ENCODE data around the gene GMCL2. TPM values are rescaled to one million over a fixed set of nuclear protein-coding genes. Genes with fewer than 3 reads are reported as not detected.
A peak's percentile ranks its signal among the peaks of the same experiment; 100 is the strongest.

The GMCL2 gene
- total and polyA plus RNA-seq, 12 donors = not detected

DNA sequence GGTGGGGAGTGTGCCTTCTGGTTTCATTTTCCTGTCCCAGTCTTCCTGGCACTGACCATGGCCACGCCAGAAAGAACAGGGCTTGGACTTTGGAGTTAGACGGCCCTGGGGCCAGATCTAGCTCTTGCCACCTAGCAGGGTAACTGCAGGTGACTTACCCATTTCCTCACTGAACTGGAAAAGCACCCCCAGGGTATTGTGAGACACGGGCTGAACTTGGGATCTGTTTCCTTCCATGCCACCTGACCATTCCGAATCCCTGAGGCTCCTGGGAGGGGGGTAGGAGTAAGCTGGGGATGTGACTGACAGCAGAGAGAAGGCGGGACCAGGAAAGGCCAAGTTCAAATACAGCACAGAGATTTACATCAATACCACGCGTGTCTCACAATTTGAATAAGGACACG lies 26.6 kb upstream of the GMCL2 start:
- peaks cover 0 to 83% of the 10 kb centered on the region in 2 donors for H3K36me3 ChIP-seq (replicated peaks in 1 of 2)
- H3K27me3 ChIP-seq = no peaks in the 10 kb centered on the region
- no peak overlapping the region for H3K4me3 ChIP-seq
- no peaks in the 10 kb centered on the region for H3K9me3 ChIP-seq (replicated peaks in 1 of 3)
- H3K27ac ChIP-seq = no peak overlapping the region
- WGBS, 4 donors = 79 to 83% (median 81%) methylated on average over 7 to 8 of the region's 8 CpGs
- peaks cover 6 to 8% of the 10 kb centered on the region in 2 donors for H3K4me1 ChIP-seq (replicated peaks in 1 of 2)
- intact Hi-C loops (cut with DNase I) = no loop called here
- DNase-seq = peak in 1 of 7 donors; percentile 21
- no peak for TF ChIP-seq POLR2A (IDR thresholded peaks at IDR 0.05)
- TF ChIP-seq, protein P1, sequence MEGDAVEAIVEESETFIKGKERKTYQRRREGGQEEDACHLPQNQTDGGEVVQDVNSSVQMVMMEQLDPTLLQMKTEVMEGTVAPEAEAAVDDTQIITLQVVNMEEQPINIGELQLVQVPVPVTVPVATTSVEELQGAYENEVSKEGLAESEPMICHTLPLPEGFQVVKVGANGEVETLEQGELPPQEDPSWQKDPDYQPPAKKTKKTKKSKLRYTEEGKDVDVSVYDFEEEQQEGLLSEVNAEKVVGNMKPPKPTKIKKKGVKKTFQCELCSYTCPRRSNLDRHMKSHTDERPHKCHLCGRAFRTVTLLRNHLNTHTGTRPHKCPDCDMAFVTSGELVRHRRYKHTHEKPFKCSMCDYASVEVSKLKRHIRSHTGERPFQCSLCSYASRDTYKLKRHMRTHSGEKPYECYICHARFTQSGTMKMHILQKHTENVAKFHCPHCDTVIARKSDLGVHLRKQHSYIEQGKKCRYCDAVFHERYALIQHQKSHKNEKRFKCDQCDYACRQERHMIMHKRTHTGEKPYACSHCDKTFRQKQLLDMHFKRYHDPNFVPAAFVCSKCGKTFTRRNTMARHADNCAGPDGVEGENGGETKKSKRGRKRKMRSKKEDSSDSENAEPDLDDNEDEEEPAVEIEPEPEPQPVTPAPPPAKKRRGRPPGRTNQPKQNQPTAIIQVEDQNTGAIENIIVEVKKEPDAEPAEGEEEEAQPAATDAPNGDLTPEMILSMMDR (IDR thresholded peaks at IDR 0.05) = no peak

DNA sequence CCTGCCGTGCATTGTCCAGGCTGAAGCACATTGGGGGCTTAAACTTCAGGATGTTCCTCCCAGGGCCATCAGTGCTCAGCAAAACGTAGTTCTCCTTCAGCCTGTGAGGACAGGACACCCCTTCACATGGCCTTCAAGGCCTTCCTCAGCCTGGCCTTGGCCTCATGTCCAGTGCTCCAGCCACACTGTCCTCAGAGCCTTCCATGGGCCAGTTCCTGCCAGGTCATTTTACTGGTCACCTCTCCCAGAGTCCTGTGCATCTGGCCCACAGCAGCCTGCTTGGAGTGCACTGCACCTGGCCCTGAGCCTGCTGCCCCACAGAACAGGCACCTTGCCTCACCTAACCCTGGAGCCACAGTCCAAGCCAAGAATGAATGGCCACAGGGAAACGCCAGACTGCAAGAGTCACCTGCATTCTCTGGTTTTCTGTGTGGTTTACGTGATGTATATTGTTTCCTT lies 25.9 kb upstream of the GMCL2 start:
- DNase-seq = peak in 2 of 7 donors; percentile 34 to 46
- no peak overlapping the region for H3K27ac ChIP-seq
- intact Hi-C loops (cut with DNase I) = no loop called here
- 42 to 75% (median 54%) methylated on average over 3 to 4 of the region's 4 CpGs for WGBS, 4 donors
- no peaks in the 10 kb centered on the region for H3K9me3 ChIP-seq (replicated peaks in 1 of 3)
- TF ChIP-seq, protein P1 (IDR thresholded peaks at IDR 0.05) = no peak
- no peak for TF ChIP-seq POLR2A (IDR thresholded peaks at IDR 0.05)
- no peak overlapping the region for H3K4me3 ChIP-seq
- no peaks in the 10 kb centered on the region for H3K27me3 ChIP-seq
- H3K36me3 ChIP-seq (replicated peaks in 1 of 2) = peaks cover 0 to 91% of the 10 kb centered on the region in 2 donors
- H3K4me1 ChIP-seq (replicated peaks in 1 of 2) = peaks cover 8 to 11% of the 10 kb centered on the region in 2 donors

DNA sequence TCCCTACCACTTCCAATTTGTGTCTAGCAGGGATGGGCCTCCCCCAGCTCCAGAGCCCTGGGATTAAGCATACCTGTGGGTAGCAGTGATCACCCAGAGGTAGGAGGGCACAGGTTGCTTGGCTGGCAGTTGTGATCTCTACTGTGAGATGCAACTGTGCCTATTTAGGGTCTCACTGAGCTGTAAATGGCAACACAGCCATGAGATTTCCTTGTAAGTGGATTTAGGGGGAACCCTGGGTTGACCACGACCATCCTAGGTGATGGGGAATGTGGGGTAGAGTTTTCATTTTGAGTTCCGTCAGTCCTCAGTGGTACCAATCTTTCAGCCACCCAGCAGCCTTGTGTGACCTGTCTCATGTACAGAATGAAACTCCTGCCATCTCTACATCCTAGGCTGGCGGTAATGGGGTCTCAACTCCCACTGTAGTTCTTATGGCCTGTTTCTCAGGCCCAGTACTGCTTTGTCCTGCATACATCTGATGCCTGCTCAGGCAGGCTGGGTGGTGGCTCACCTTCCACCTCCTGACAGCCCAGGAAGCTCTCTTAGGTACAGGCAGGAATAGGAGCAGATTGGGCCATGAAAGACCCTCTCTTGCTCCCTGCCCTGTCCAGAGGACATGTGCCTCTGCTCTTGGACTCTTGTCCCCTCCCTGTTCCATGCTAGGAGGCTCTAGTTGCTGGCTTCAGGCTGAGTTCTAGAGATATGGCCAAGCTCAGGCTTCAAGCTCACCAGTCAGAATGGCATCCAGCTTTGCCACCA lies 25.3 kb upstream of the GMCL2 start:
- no peak for TF ChIP-seq POLR2A (IDR thresholded peaks at IDR 0.05)
- TF ChIP-seq, protein P1 (IDR thresholded peaks at IDR 0.05) = no peak
- Histone ChIP-seq H3K9me3 (replicated peaks in 1 of 3) (no peaks in the 10 kb centered on the region), H3K27me3 (no peaks in the 10 kb centered on the region), H3K27ac (peak overlapping the region in 1 of 5 donors; percentile 35), H3K4me3 (no peak overlapping the region), H3K36me3 (replicated peaks in 1 of 2) (peaks cover 0 to 97% of the 10 kb centered on the region in 2 donors), H3K4me1 (replicated peaks in 1 of 2) (peaks cover 8 to 17% of the 10 kb centered on the region in 2 donors)
- whole genome bisulfite sequencing, 4 donors = 93 to 100% (median 95%) methylated on average over 2 to 3 of the region's 3 CpGs
- no peak for DNase-seq
- intact Hi-C loops (cut with DNase I) = no loop called here

DNA sequence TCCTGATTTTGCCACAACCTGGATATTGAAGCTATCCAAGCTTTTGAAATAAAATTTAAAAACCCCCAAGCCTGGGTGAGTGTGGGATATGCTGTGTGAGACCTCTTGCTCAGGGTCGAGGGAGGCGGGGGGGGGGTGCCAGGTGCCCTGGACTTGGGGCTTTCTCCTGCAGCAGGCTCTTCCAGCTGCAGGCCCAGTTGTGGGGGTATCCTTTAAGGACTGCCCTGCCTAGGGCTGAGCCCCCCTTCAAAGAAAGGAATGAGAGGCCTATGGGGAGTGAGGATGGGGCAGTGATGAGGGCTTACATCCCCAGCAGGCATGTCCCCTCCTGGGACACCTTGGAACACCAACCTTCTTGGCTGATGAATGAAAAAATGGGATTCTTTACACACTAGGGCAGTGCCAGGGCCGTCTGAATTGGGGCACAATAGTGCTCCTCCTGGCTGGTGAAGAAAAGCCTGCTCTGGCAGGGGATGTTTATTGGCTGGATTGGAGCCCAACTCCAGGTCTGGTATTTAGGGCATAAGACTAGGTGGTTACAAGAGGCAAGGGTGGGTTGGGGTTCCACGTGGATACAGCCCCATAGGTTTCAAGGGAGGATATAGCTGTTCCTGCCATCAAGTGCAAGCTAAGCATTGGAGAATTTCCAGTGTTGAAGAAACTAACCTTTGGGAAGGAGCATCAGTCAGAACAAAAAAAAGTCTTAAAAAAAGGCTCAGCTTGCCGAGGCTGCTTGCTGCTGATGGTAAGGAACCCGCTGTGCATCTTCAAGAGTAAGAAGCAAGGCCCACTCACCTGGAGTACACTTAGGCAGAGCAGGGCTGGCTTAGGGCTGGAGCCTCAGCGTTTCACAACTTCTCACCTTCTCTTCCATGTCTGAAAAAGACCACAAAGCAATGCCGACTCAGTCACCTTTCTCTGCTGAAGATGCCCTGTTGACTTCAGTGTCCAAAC lies 24.2 kb upstream of the GMCL2 start:
- Histone ChIP-seq H3K4me1 (replicated peaks in 1 of 2) (peaks cover 16 to 28% of the 10 kb centered on the region in 2 donors), H3K36me3 (replicated peaks in 1 of 2) (peaks cover 0 to 98% of the 10 kb centered on the region in 2 donors), H3K9me3 (replicated peaks in 1 of 3) (no peaks in the 10 kb centered on the region), H3K4me3 (no peak overlapping the region), H3K27me3 (no peaks in the 10 kb centered on the region), H3K27ac (no peak overlapping the region)
- intact Hi-C loops (cut with DNase I) = no loop called here
- no peak for TF ChIP-seq POLR2A (IDR thresholded peaks at IDR 0.05)
- TF ChIP-seq, protein P1 (IDR thresholded peaks at IDR 0.05) = no peak
- 73 to 78% (median 75%) methylated on average over 8 of the region's 8 CpGs for WGBS, 4 donors
- DNase-seq = peak in 1 of 7 donors; percentile 20
